Measurements from ENCODE around the gene RPS3.

- no peak for TF ChIP-seq CTCF (IDR thresholded peaks at IDR 0.05 in 2 of 3, conservative IDR thresholded peaks at IDR 0.05 in 1 of 3; ENCODE audit: borderline replicate concordance in 1 of 3, insufficient read depth in 1 of 3, low read depth in 2 of 3, low read length in 2 of 3)
- no peak; the same call in 1 of the 2 replicates for TF ChIP-seq POLR2AphosphoS5 (IDR thresholded peaks at IDR 0.05; ENCODE audit: low read depth, low read length)
- TF ChIP-seq POLR2A (IDR thresholded peaks at IDR 0.05; ENCODE audit: borderline replicate concordance, extremely low read depth, insufficient read depth, insufficient read length) = no peak
- no peak for TF ChIP-seq EZH2 (IDR thresholded peaks at IDR 0.05)
- no peak for TF ChIP-seq FOSL1 (IDR thresholded peaks at IDR 0.05; ENCODE audit: low read depth)
- no peak for TF ChIP-seq JUND (IDR thresholded peaks at IDR 0.05)
- no peak for TF ChIP-seq TCF7L2 (IDR thresholded peaks at IDR 0.05; ENCODE audit: borderline replicate concordance, extremely low read depth, insufficient read depth, insufficient read length)
- TF ChIP-seq RAD21 (IDR thresholded peaks at IDR 0.05; ENCODE audit: low read depth) = no peak
- no peak for TF ChIP-seq EZH2phosphoT487 (IDR thresholded peaks at IDR 0.05; ENCODE audit: borderline replicate concordance)
- no peak for TF ChIP-seq ZFX (IDR thresholded peaks at IDR 0.05)
- TF ChIP-seq CEBPB (IDR thresholded peaks at IDR 0.05; ENCODE audit: low read depth) = no peak
- no peak for TF ChIP-seq SRF (IDR thresholded peaks at IDR 0.05; ENCODE audit: low read depth)
- no peak for TF ChIP-seq YY1 (IDR thresholded peaks at IDR 0.05; ENCODE audit: extremely low read depth, insufficient replicate concordance, low read depth, low read length)
These were observed 4.8 kb downstream of the RPS3 start for GRCh38 chr11:75403983-75404658.
